Stimulated activated naive CD8-positive, alpha-beta T cell treated with anti-CD3 and anti-CD28 coated beads, Interleukin-15, amount 100 ng/mL, for 72 hours (primary cell): Measurements from ENCODE around the gene CCDC83.

Experiments
- ATAC-seq: fragments of 150-1000 bp; cut with Tn5 transposase; 2 replicates; pipeline ENCODE4 v1.10.0; 2021; ENCODE audit warnings: mild to moderate bottlenecking, moderate library complexity
- DNase-seq, 2 donors: peaks; one replicate each; pipeline ENCODE4 v3.0.0; 2021 to 2022
- H3K27ac Mint-ChIP-seq, 2 donors: one replicate each; pipeline ENCODE4 v1.8.0; 2022; ENCODE audit warnings: mild to moderate bottlenecking in 2 of 2, mixed read lengths in 2 of 2, moderate library complexity in 2 of 2
- H3K27me3 Mint-ChIP-seq: one replicate; pipeline ENCODE4 v1.8.0; 2022; ENCODE audit warnings: mixed read lengths
- H3K4me1 Mint-ChIP-seq: one replicate; pipeline ENCODE4 v1.8.0; 2022; ENCODE audit warnings: mild to moderate bottlenecking, mixed read lengths
- H3K4me3 Mint-ChIP-seq, 2 donors: one replicate each; pipeline ENCODE4 v1.8.0; 2022; ENCODE audit warnings: mild to moderate bottlenecking in 2 of 2, mixed read lengths in 2 of 2, moderate library complexity in 1 of 2
- H3K9me3 Mint-ChIP-seq, 2 donors: one replicate each; pipeline ENCODE4 v1.8.0; 2022; ENCODE audit warnings: mixed read lengths in 2 of 2

Gene CCDC83

GRCh38 chr11:85855341-85855656 is at the start of gene CCDC83:
CCDC83 (plus strand) TSS chr11:85855383; CDS start chr11:85865124, 9,741 bp downstream.
- Mint-ChIP-seq H3K27me3 (peaks cover 7% of the 10 kb centered on the region), H3K9me3 (peaks cover 0 to under 1% of the 10 kb centered on the region in 2 donors), H3K27ac (peak within 1 kb of the TSS; percentile 92 to 97), H3K4me1 (peaks cover 11% of the 10 kb centered on the region), H3K4me3 (peak within 1 kb of the TSS; percentile 89 to 94)
- DNase-seq = no peak
- ATAC-seq = no peak

- Mint-ChIP-seq H3K4me1 (peaks cover 22% of the 10 kb centered on the region), H3K9me3 (no peaks in the 10 kb centered on the region), H3K4me3 (no peak overlapping the region), H3K27me3 (no peaks in the 10 kb centered on the region), H3K27ac (no peak overlapping the region)
- ATAC-seq (no peak), DNase-seq (no peak)
Observed at GRCh38 chr11:85805387-85805786, 49.8 kb upstream of the CCDC83 start.

- H3K9me3 Mint-ChIP-seq = no peaks in the 10 kb centered on the region
- H3K27ac Mint-ChIP-seq = no peak overlapping the region
- no peak for ATAC-seq
- peaks cover 25% of the 10 kb centered on the region for H3K4me1 Mint-ChIP-seq
- no peaks in the 10 kb centered on the region for H3K27me3 Mint-ChIP-seq
- no peak overlapping the region for H3K4me3 Mint-ChIP-seq
- no peak for DNase-seq
Observed at GRCh38 chr11:85806016-85806415, 49.2 kb upstream of the CCDC83 start.

GRCh38 chr11:85806876-85807275 is 48.3 kb upstream of the CCDC83 start:
- H3K27ac Mint-ChIP-seq = no peak overlapping the region
- no peaks in the 10 kb centered on the region for H3K9me3 Mint-ChIP-seq
- DNase-seq (no peak), ATAC-seq (no peak)
- peaks cover 5% of the 10 kb centered on the region for H3K27me3 Mint-ChIP-seq
- peaks cover 31% of the 10 kb centered on the region for H3K4me1 Mint-ChIP-seq
- H3K4me3 Mint-ChIP-seq = no peak overlapping the region

- Mint-ChIP-seq H3K27ac (no peak overlapping the region), H3K27me3 (peaks cover 22% of the 10 kb centered on the region), H3K4me1 (peaks cover 31% of the 10 kb centered on the region), H3K4me3 (peak overlapping the region; percentile 84 to 93), H3K9me3 (no peaks in the 10 kb centered on the region)
- ATAC-seq (peak; percentile 58), DNase-seq (peak; percentile 28 to 30)
Observed at GRCh38 chr11:85809191-85809590, 46.0 kb upstream of the CCDC83 start.

GRCh38 chr11:85809863-85810262 is 45.3 kb upstream of the CCDC83 start:
- Mint-ChIP-seq H3K4me3 (peak overlapping the region; percentile 84 to 93), H3K4me1 (peaks cover 31% of the 10 kb centered on the region), H3K9me3 (no peaks in the 10 kb centered on the region), H3K27me3 (peaks cover 22% of the 10 kb centered on the region), H3K27ac (peak overlapping the region; percentile 69 to 88)
- peak; percentile 27 to 30 for DNase-seq
- ATAC-seq = peak; percentile 37

- peak overlapping the region; percentile 68 to 88 for H3K27ac Mint-ChIP-seq
- H3K9me3 Mint-ChIP-seq = no peaks in the 10 kb centered on the region
- no peak for DNase-seq
- H3K27me3 Mint-ChIP-seq = peaks cover 22% of the 10 kb centered on the region
- H3K4me3 Mint-ChIP-seq = peak overlapping the region; percentile 84 to 93
- peaks cover 31% of the 10 kb centered on the region for H3K4me1 Mint-ChIP-seq
- ATAC-seq = peak; percentile 22
Observed at GRCh38 chr11:85810521-85810870, 44.7 kb upstream of the CCDC83 start.

- peak; percentile 75 to 77 for DNase-seq
- Mint-ChIP-seq H3K4me3 (peak within 1 kb of the TSS; percentile 84 to 93), H3K27me3 (peaks cover 22% of the 10 kb centered on the region), H3K9me3 (no peaks in the 10 kb centered on the region), H3K27ac (peak within 1 kb of the TSS; percentile 88 to 90), H3K4me1 (peaks cover 31% of the 10 kb centered on the region)
- ATAC-seq = peak; percentile 93
Observed at GRCh38 chr11:85810871-85811611, 44.1 kb upstream of the CCDC83 start, which contains the start of gene SYTL2. SYTL2 (minus strand) TSS chr11:85811141; CDS start chr11:85757725, 53,416 bp downstream.

GRCh38 chr11:85811624-85812023 is 43.6 kb upstream of the CCDC83 start:
- Mint-ChIP-seq H3K27ac (peak overlapping the region; percentile 55 to 90), H3K9me3 (no peaks in the 10 kb centered on the region)
- ATAC-seq = no peak

GRCh38 chr11:85813721-85814120 is 41.5 kb upstream of the CCDC83 start:
- no peak overlapping the region for H3K4me3 Mint-ChIP-seq
- no peak overlapping the region for H3K27ac Mint-ChIP-seq
- ATAC-seq = no peak
- no peak for DNase-seq
- no peaks in the 10 kb centered on the region for H3K9me3 Mint-ChIP-seq
- peaks cover 26% of the 10 kb centered on the region for H3K4me1 Mint-ChIP-seq
- H3K27me3 Mint-ChIP-seq = peaks cover 22% of the 10 kb centered on the region

More at GRCh38 chr11:85811624-85812023, 43.6 kb upstream of the CCDC83 start:
- Mint-ChIP-seq H3K4me3 (peak overlapping the region; percentile 84 to 93), H3K27me3 (peaks cover 22% of the 10 kb centered on the region), H3K4me1 (peaks cover 31% of the 10 kb centered on the region)
- no peak for DNase-seq

GRCh38 chr11:85815186-85815931 is 39.8 kb upstream of the CCDC83 start:
- ATAC-seq (no peak), DNase-seq (no peak)
- Mint-ChIP-seq H3K4me3 (no peak overlapping the region), H3K4me1 (peaks cover 10% of the 10 kb centered on the region), H3K9me3 (no peaks in the 10 kb centered on the region), H3K27me3 (peaks cover 22% of the 10 kb centered on the region), H3K27ac (no peak overlapping the region)

GRCh38 chr11:85819441-85819840 is 35.7 kb upstream of the CCDC83 start:
- ATAC-seq = no peak
- Mint-ChIP-seq H3K9me3 (no peaks in the 10 kb centered on the region), H3K4me1 (peaks cover 27% of the 10 kb centered on the region), H3K27me3 (no peaks in the 10 kb centered on the region), H3K27ac (no peak overlapping the region), H3K4me3 (no peak overlapping the region)
- no peak for DNase-seq

- H3K9me3 Mint-ChIP-seq = no peaks in the 10 kb centered on the region
- peak in 1 of 2 donors; percentile 25 for DNase-seq
- ATAC-seq = peak; percentile 29
- no peaks in the 10 kb centered on the region for H3K27me3 Mint-ChIP-seq
- H3K27ac Mint-ChIP-seq = no peak overlapping the region
- H3K4me1 Mint-ChIP-seq = peaks cover 47% of the 10 kb centered on the region
- H3K4me3 Mint-ChIP-seq = no peak overlapping the region
Observed at GRCh38 chr11:85821636-85822035, 33.5 kb upstream of the CCDC83 start.

- peaks cover 56% of the 10 kb centered on the region for H3K4me1 Mint-ChIP-seq
- no peak for DNase-seq
- ATAC-seq = no peak
- no peak overlapping the region for H3K4me3 Mint-ChIP-seq
- H3K9me3 Mint-ChIP-seq = no peaks in the 10 kb centered on the region
- no peaks in the 10 kb centered on the region for H3K27me3 Mint-ChIP-seq
- H3K27ac Mint-ChIP-seq = peak overlapping the region in 1 of 2 donors; percentile 14
Observed at GRCh38 chr11:85822814-85823213, 32.4 kb upstream of the CCDC83 start.

- H3K4me1 Mint-ChIP-seq = peaks cover 56% of the 10 kb centered on the region
- ATAC-seq (peak; percentile 92), DNase-seq (peak; percentile 49 to 74)
- H3K27ac Mint-ChIP-seq = peak overlapping the region in 1 of 2 donors; percentile 36
- peak overlapping the region; percentile 29 to 56 for H3K4me3 Mint-ChIP-seq
- no peaks in the 10 kb centered on the region for H3K9me3 Mint-ChIP-seq
- no peaks in the 10 kb centered on the region for H3K27me3 Mint-ChIP-seq
Observed at GRCh38 chr11:85823816-85824215, 31.4 kb upstream of the CCDC83 start.

GRCh38 chr11:85825616-85826015 is 29.6 kb upstream of the CCDC83 start:
- Mint-ChIP-seq H3K4me3 (no peak overlapping the region), H3K4me1 (peaks cover 56% of the 10 kb centered on the region), H3K27ac (no peak overlapping the region), H3K9me3 (no peaks in the 10 kb centered on the region), H3K27me3 (no peaks in the 10 kb centered on the region)
- DNase-seq (no peak), ATAC-seq (no peak)
